ENCODE measurements around the gene NSFL1C. TPM values are rescaled to one million over a fixed set of nuclear protein-coding genes. Genes with fewer than 3 reads are reported as not detected.

NSFL1C gene
- total and polyA plus RNA-seq, 2 experiments from 2014 or later, result 48.9 to 92.2 TPM

- Mint-ChIP-seq H3K4me1 (peaks cover 18% of the 10 kb centered on the region), H3K9me3 (no peaks in the 10 kb centered on the region; the same call in 2 of the 3 replicates), H3K27me3 (ENCODE audit: insufficient read depth, low read depth, poor library complexity) (peaks cover 10% of the 10 kb centered on the region), H3K4me3 (no peak overlapping the region), H3K36me3 (ENCODE audit: low read depth) (no peaks in the 10 kb centered on the region; the same call in 2 of the 3 replicates), H3K27ac (no peak overlapping the region)
- Histone ChIP-seq H3K4me2 (no peak overlapping the region), H3K27me3 (ENCODE audit: insufficient read depth) (no peaks in the 10 kb centered on the region), H3K36me3 (ENCODE audit: insufficient read depth) (no peaks in the 10 kb centered on the region), H3F3A (replicated peaks; ENCODE audit: low read depth) (no peaks in the 10 kb centered on the region), H3K27ac (ENCODE audit: low read depth) (no peak overlapping the region), H3K79me2 (replicated peaks; ENCODE audit: insufficient read depth) (peaks cover 2% of the 10 kb centered on the region; the same call in 1 of the 2 replicates), H4K20me1 (replicated peaks; ENCODE audit: insufficient read depth) (no peaks in the 10 kb centered on the region), H3K4me3 (no peak overlapping the region), H3K9me2 (ENCODE audit: insufficient read depth) (0 out of 2 replicates have a peak, but pooled peaks cover 3% of the 10 kb centered on the region), H3K4me1 (ENCODE audit: insufficient read depth) (no peaks in the 10 kb centered on the region; the same call in 1 of the 2 replicates), H2AFZ (peak overlapping the region; percentile 61; the same call in 1 of the 2 replicates)
- TF ChIP-seq NANOG (IDR thresholded peaks at IDR 0.05; ENCODE audit: borderline replicate concordance), result no peak
- TF ChIP-seq ETS1 (IDR thresholded peaks at IDR 0.05), result no peak
- no peak for TF ChIP-seq CTCF (conservative IDR thresholded peaks at IDR 0.05; ENCODE audit: low read depth in 2 of 2)
- TF ChIP-seq, protein P1, sequence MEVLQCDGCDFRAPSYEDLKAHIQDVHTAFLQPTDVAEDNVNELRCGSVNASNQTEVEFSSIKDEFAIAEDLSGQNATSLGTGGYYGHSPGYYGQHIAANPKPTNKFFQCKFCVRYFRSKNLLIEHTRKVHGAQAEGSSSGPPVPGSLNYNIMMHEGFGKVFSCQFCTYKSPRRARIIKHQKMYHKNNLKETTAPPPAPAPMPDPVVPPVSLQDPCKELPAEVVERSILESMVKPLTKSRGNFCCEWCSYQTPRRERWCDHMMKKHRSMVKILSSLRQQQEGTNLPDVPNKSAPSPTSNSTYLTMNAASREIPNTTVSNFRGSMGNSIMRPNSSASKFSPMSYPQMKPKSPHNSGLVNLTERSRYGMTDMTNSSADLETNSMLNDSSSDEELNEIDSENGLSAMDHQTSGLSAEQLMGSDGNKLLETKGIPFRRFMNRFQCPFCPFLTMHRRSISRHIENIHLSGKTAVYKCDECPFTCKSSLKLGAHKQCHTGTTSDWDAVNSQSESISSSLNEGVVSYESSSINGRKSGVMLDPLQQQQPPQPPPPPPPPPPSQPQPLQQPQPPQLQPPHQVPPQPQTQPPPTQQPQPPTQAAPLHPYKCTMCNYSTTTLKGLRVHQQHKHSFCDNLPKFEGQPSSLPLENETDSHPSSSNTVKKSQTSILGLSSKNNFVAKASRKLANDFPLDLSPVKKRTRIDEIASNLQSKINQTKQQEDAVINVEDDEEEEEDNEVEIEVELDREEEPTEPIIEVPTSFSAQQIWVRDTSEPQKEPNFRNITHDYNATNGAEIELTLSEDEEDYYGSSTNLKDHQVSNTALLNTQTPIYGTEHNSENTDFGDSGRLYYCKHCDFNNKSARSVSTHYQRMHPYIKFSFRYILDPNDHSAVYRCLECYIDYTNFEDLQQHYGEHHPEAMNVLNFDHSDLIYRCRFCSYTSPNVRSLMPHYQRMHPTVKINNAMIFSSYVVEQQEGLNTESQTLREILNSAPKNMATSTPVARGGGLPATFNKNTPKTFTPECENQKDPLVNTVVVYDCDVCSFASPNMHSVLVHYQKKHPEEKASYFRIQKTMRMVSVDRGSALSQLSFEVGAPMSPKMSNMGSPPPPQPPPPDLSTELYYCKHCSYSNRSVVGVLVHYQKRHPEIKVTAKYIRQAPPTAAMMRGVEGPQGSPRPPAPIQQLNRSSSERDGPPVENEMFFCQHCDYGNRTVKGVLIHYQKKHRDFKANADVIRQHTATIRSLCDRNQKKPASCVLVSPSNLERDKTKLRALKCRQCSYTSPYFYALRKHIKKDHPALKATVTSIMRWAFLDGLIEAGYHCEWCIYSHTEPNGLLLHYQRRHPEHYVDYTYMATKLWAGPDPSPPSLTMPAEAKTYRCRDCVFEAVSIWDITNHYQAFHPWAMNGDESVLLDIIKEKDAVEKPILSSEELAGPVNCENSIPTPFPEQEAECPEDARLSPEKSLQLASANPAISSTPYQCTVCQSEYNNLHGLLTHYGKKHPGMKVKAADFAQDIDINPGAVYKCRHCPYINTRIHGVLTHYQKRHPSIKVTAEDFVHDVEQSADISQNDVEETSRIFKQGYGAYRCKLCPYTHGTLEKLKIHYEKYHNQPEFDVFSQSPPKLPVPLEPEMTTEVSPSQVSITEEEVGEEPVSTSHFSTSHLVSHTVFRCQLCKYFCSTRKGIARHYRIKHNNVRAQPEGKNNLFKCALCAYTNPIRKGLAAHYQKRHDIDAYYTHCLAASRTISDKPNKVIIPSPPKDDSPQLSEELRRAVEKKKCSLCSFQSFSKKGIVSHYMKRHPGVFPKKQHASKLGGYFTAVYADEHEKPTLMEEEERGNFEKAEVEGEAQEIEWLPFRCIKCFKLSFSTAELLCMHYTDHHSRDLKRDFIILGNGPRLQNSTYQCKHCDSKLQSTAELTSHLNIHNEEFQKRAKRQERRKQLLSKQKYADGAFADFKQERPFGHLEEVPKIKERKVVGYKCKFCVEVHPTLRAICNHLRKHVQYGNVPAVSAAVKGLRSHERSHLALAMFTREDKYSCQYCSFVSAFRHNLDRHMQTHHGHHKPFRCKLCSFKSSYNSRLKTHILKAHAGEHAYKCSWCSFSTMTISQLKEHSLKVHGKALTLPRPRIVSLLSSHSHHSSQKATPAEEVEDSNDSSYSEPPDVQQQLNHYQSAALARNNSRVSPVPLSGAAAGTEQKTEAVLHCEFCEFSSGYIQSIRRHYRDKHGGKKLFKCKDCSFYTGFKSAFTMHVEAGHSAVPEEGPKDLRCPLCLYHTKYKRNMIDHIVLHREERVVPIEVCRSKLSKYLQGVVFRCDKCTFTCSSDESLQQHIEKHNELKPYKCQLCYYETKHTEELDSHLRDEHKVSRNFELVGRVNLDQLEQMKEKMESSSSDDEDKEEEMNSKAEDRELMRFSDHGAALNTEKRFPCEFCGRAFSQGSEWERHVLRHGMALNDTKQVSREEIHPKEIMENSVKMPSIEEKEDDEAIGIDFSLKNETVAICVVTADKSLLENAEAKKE (CRISPR knock-in tag; IDR thresholded peaks at IDR 0.05), result no peak
- no peak for TF ChIP-seq STAT1 (IDR thresholded peaks at IDR 0.05; ENCODE audit: unreplicated experiment)
- TF ChIP-seq EZH2 (IDR thresholded peaks at IDR 0.05; ENCODE audit: low read depth, unreplicated experiment), result no peak
- TF ChIP-seq ZNF331 (CRISPR knock-in tag; IDR thresholded peaks at IDR 0.05; ENCODE audit: low read depth), result no peak
- no peak for TF ChIP-seq REST (IDR thresholded peaks at IDR 0.05; ENCODE audit: unreplicated experiment)
- TF ChIP-seq CREB1 (CRISPR knock-in tag; IDR thresholded peaks at IDR 0.05; ENCODE audit: low read depth), result no peak
- no peak for TF ChIP-seq JUNB (IDR thresholded peaks at IDR 0.05; ENCODE audit: unreplicated experiment)
- no peak for TF ChIP-seq POLR2AphosphoS5 (IDR thresholded peaks at IDR 0.05; ENCODE audit: low read depth)
- no peak for TF ChIP-seq ZNF114 (CRISPR knock-in tag; IDR thresholded peaks at IDR 0.05)
- TF ChIP-seq EZH2phosphoT487 (IDR thresholded peaks at IDR 0.05; ENCODE audit: unreplicated experiment), result no peak
- no peak for DNase-seq (ENCODE audit: low spot score)
- ATAC-seq, result no peak
These were observed 4.6 kb upstream of the NSFL1C start for GRCh38 chr20:1471242-1471641.
